Neural progenitor cell (in vitro differentiated cells): Measurements from ENCODE around the gene OR6N1.

ENCODE experiments used
- CTCF ChIP-seq: fragments of 200-600 bp; sonication (generic); IDR thresholded peaks from 2 replicates; pipeline ENCODE4 v1.5.1; 2017; ENCODE audit warnings: antibody characterized with exemption, mild to moderate bottlenecking
- EZH2 ChIP-seq: fragments of 200-600 bp; sonication (generic); IDR thresholded peaks from 2 replicates; pipeline ENCODE4 v1.6.1; 2017; ENCODE audit warnings: antibody characterized with exemption, mild to moderate bottlenecking, moderate library complexity
- EZH2phosphoT487 ChIP-seq: fragments of 200-600 bp; sonication (generic); IDR thresholded peaks from 2 replicates; pipeline ENCODE4 v1.6.1; 2017; ENCODE audit warnings: antibody characterized with exemption

- TF ChIP-seq CTCF = no peak
- no peak for TF ChIP-seq EZH2
- TF ChIP-seq EZH2phosphoT487 = no peak
Measured at GRCh38 chr1:158809256-158809655, 37.3 kb upstream of the OR6N1 start.
